T-cell (primary cell): ENCODE results near the gene OGFRL1. TPM values are rescaled to one million over a fixed set of nuclear protein-coding genes. Genes with fewer than 3 reads are reported as not detected.

ENCODE experiments used
- ATAC-seq, 4 experiments: fragments of 200-7000 bp in 3 of 4; fragments of 150-1000 bp in 1 of 4; cut with Tn5 transposase; replicated peaks in 1 of 4; 1 replicate in 3 of 4; 2 replicates in 1 of 4; pipeline ENCODE4 v1.10.0; 2021; ENCODE audit warnings: moderate library complexity in 3 of 4, mild to moderate bottlenecking in 2 of 4, moderate number of reproducible peaks in 1 of 4
- CTCF ChIA-PET, 2 donors: fragments of 300-600 bp; sonication (Branson Sonifier 250); formaldehyde crosslinking; loops; one replicate each; lab custom pipeline; 2022; ENCODE audit warnings: antibody characterized with exemption in 2 of 2; lab: Charles Lee
- POLR2A ChIA-PET, 2 donors: fragments of 300-600 bp; sonication (Branson Sonifier 250); formaldehyde crosslinking; loops; one replicate each; lab custom pipeline; 2022; ENCODE audit warnings: antibody characterized with exemption in 2 of 2; lab: Charles Lee
- DNase-seq, 35 experiments: peaks; one replicate each; pipeline versions ENCODE4 v3.0.0 to v3.0.0-alpha.2; 2013 to 2023
- H3K27ac ChIP-seq: one replicate; pipeline ENCODE4 v1.5.1; 2013; ENCODE audit warnings: low read length
- H3K27me3 ChIP-seq, 2 experiments: replicated peaks in 1 of 2; 1 replicate in 1 of 2; 2 replicates in 1 of 2; pipeline versions ENCODE4 v1.6.1 to v1.7.0; 2013; ENCODE audit warnings: low read length in 1 of 2, mixed read lengths in 1 of 2; ENCODE audit not compliant: control insufficient read depth in 2 of 2, insufficient read depth in 2 of 2; ENCODE audit errors: extremely low read depth in 1 of 2
- H3K36me3 ChIP-seq, 2 donors: 1 replicate in 1 of 2; 2 replicates in 1 of 2; pipeline versions ENCODE4 v1.6.1 to v1.7.0; 2013; ENCODE audit warnings: low read length in 1 of 2; ENCODE audit not compliant: control insufficient read depth in 2 of 2, insufficient read depth in 1 of 2; ENCODE audit errors: extremely low read depth in 1 of 2
- H3K4me1 ChIP-seq, 2 experiments: 1 replicate in 1 of 2; 2 replicates in 1 of 2; pipeline versions ENCODE4 v1.6.1 to v1.7.0; 2013; ENCODE audit warnings: low read length in 2 of 2, mixed read lengths in 1 of 2; ENCODE audit not compliant: insufficient read depth in 2 of 2, control insufficient read depth in 1 of 2; ENCODE audit errors: extremely low read depth in 1 of 2
- H3K4me3 ChIP-seq, 2 donors: 1 replicate in 1 of 2; 2 replicates in 1 of 2; pipeline versions ENCODE4 v1.5.1 to v1.7.0; 2013; ENCODE audit warnings: mild to moderate bottlenecking in 2 of 2, low read length in 1 of 2, moderate library complexity in 1 of 2; ENCODE audit not compliant: control insufficient read depth in 1 of 2; ENCODE audit errors: extremely low read depth in 1 of 2
- H3K9me3 ChIP-seq: 2 replicates; pipeline ENCODE4 v1.7.0; 2013
- H3K27ac Mint-ChIP-seq, 2 donors: one replicate each; pipeline ENCODE4 v1.8.0; 2020 to 2021; ENCODE audit warnings: mild to moderate bottlenecking in 2 of 2, mixed read lengths in 2 of 2
- H3K27me3 Mint-ChIP-seq, 2 donors: one replicate each; pipeline ENCODE4 v1.8.0; 2021 to 2022; ENCODE audit warnings: mixed read lengths in 2 of 2
- H3K36me3 Mint-ChIP-seq: one replicate; pipeline ENCODE4 v1.8.0; 2021; ENCODE audit warnings: mixed read lengths
- H3K4me1 Mint-ChIP-seq, 3 donors: one replicate each; pipeline ENCODE4 v1.8.0; 2020 to 2022; ENCODE audit warnings: mixed read lengths in 3 of 3, mild to moderate bottlenecking in 1 of 3
- H3K4me3 Mint-ChIP-seq, 3 donors: one replicate each; pipeline ENCODE4 v1.8.0; 2020 to 2022; ENCODE audit warnings: mild to moderate bottlenecking in 3 of 3, mixed read lengths in 3 of 3, moderate library complexity in 3 of 3
- H3K9me3 Mint-ChIP-seq, 3 donors: one replicate each; pipeline ENCODE4 v1.8.0; 2020 to 2022; ENCODE audit warnings: mixed read lengths in 3 of 3
- WGBS: methylation state at CpG from one replicate; pipeline ENCODE4 v1.1.5; 2013; ENCODE audit warnings: missing lambda C conversion rate; ENCODE audit not compliant: insufficient coverage; 5-methylcytosine and 5-hydroxymethylcytosine counted together
- total RNA-seq, 35 experiments: library from RNA in 6 of 35; stranded (reverse) in 6 of 35; fragments of 120-200 nt in 1 of 35; gene quantifications; one replicate each; pipeline versions ENCODE4 v1.2.1 to v1.2.4 and lab custom pipeline; 2013 to 2026

The OGFRL1 gene
- total RNA-seq, 5 donors from 2014 or later (not counting 1 experiment from before 2014, with no cell fraction given): 7.3 to 10.0 (median 8.2) TPM

GRCh38 chr6:71289802-71290175 is 1.2 kb downstream of the OGFRL1 start:
- H3K4me3 ChIP-seq: peak overlapping the region; percentile 46 to 58
- no CpG with 5 or more reads among the region's 5 CpGs for WGBS
- peak overlapping the region in 1 of 2 donors; percentile 40 for H3K27ac Mint-ChIP-seq
- H3K4me1 Mint-ChIP-seq: peaks cover 39 to 46% (median 44%) of the 10 kb centered on the region in 3 donors
- peaks cover 0 to 5% of the 10 kb centered on the region in 2 donors for H3K36me3 ChIP-seq
- no peaks in the 10 kb centered on the region for H3K9me3 Mint-ChIP-seq
- peaks cover 15% of the 10 kb centered on the region for H3K36me3 Mint-ChIP-seq
- POLR2A ChIA-PET: no interaction called here
- H3K9me3 ChIP-seq: no peaks in the 10 kb centered on the region
- CTCF ChIA-PET: no interaction called here
- ATAC-seq (no peak), DNase-seq (no peak)
- H3K4me1 ChIP-seq: peaks cover 2 to 23% of the 10 kb centered on the region in 2 experiments
- no peak overlapping the region for H3K27ac ChIP-seq
- H3K27me3 ChIP-seq: no peaks in the 10 kb centered on the region
- H3K27me3 Mint-ChIP-seq: no peaks in the 10 kb centered on the region
- H3K4me3 Mint-ChIP-seq: peak overlapping the region; percentile 75 to 82 (median 77)

GRCh38 chr6:71290611-71291010 is 2.0 kb downstream of the OGFRL1 start:
- POLR2A ChIA-PET: no interaction called here
- H3K27ac Mint-ChIP-seq: no peak overlapping the region

GRCh38 chr6:71292001-71292400 is 3.4 kb downstream of the OGFRL1 start:
- H3K9me3 ChIP-seq: no peaks in the 10 kb centered on the region
- H3K36me3 Mint-ChIP-seq: peaks cover 29% of the 10 kb centered on the region
- H3K27ac ChIP-seq: no peak overlapping the region
- DNase-seq (no peak), ATAC-seq (no peak)
- no peak overlapping the region for H3K4me3 ChIP-seq
- H3K9me3 Mint-ChIP-seq: no peaks in the 10 kb centered on the region
- H3K27me3 Mint-ChIP-seq: no peaks in the 10 kb centered on the region
- no peak overlapping the region for H3K27ac Mint-ChIP-seq
- peaks cover 0 to 24% of the 10 kb centered on the region in 2 donors for H3K36me3 ChIP-seq
- WGBS: 54% methylated on average over 2 of the region's 4 CpGs
- POLR2A ChIA-PET: no interaction called here
- CTCF ChIA-PET: no interaction called here
- peaks cover 39 to 41% (median 41%) of the 10 kb centered on the region in 3 donors for H3K4me1 Mint-ChIP-seq
- H3K4me3 Mint-ChIP-seq: no peak overlapping the region
- H3K27me3 ChIP-seq: no peaks in the 10 kb centered on the region
- peaks cover 2 to 21% of the 10 kb centered on the region in 2 experiments for H3K4me1 ChIP-seq

More at GRCh38 chr6:71290611-71291010, 2.0 kb downstream of the OGFRL1 start:
- Mint-ChIP-seq H3K36me3 (peaks cover 22% of the 10 kb centered on the region), H3K4me3 (peak overlapping the region; percentile 75 to 82 (median 77)), H3K27me3 (no peaks in the 10 kb centered on the region), H3K4me1 (peaks cover 39 to 46% (median 44%) of the 10 kb centered on the region in 3 donors), H3K9me3 (no peaks in the 10 kb centered on the region)
- Histone ChIP-seq H3K27me3 (no peaks in the 10 kb centered on the region), H3K9me3 (no peaks in the 10 kb centered on the region), H3K36me3 (peaks cover 0 to 11% of the 10 kb centered on the region in 2 donors), H3K4me3 (no peak overlapping the region), H3K4me1 (peaks cover 2 to 23% of the 10 kb centered on the region in 2 experiments), H3K27ac (no peak overlapping the region)
- ATAC-seq (no peak), DNase-seq (no peak)
- no CpG with 5 or more reads among the region's 2 CpGs for WGBS
- CTCF ChIA-PET: no interaction called here

GRCh38 chr6:71294121-71294523 is 5.5 kb downstream of the OGFRL1 start:
- H3K27me3 Mint-ChIP-seq: no peaks in the 10 kb centered on the region
- Histone ChIP-seq H3K27ac (no peak overlapping the region), H3K27me3 (no peaks in the 10 kb centered on the region), H3K4me3 (no peak overlapping the region), H3K9me3 (no peaks in the 10 kb centered on the region), H3K36me3 (peaks cover 0 to 27% of the 10 kb centered on the region in 2 donors), H3K4me1 (peaks cover 0 to 10% of the 10 kb centered on the region in 2 experiments)
- H3K36me3 Mint-ChIP-seq: peaks cover 38% of the 10 kb centered on the region
- ChIA-PET CTCF (no interaction called here), POLR2A (interaction anchor here (0.6 to 1.0 kb wide), 2 partner anchors 13 to 66 kb away, joined by 3 to 4 read pairs; no protein-coding TSS in a partner anchor)
- ATAC-seq (no peak), DNase-seq (no peak)
- peaks cover 28 to 29% (median 29%) of the 10 kb centered on the region in 3 donors for H3K4me1 Mint-ChIP-seq
- H3K27ac Mint-ChIP-seq: no peak overlapping the region
- no peaks in the 10 kb centered on the region for H3K9me3 Mint-ChIP-seq
- 67% methylated on average over 1 of the region's 1 CpG for WGBS
- H3K4me3 Mint-ChIP-seq: no peak overlapping the region

- no peak for DNase-seq
- no peak overlapping the region for H3K4me3 Mint-ChIP-seq
Observed at GRCh38 chr6:71298459-71298858, 9.8 kb downstream of the OGFRL1 start.

GRCh38 chr6:71299541-71300470 is 11.2 kb downstream of the OGFRL1 start:
- no peaks in the 10 kb centered on the region for H3K4me1 ChIP-seq
- POLR2A ChIA-PET: no interaction called here
- ATAC-seq: no peak
- no peaks in the 10 kb centered on the region for H3K9me3 Mint-ChIP-seq
- H3K27ac ChIP-seq: no peak overlapping the region
- no peak overlapping the region for H3K4me3 Mint-ChIP-seq
- H3K27me3 ChIP-seq: no peaks in the 10 kb centered on the region
- H3K4me3 ChIP-seq: no peak overlapping the region
- H3K36me3 Mint-ChIP-seq: peaks cover 42% of the 10 kb centered on the region
- no peak for DNase-seq
- no peak overlapping the region for H3K27ac Mint-ChIP-seq
- no peaks in the 10 kb centered on the region for H3K27me3 Mint-ChIP-seq
- CTCF ChIA-PET: no interaction called here
- peaks cover 0 to 22% of the 10 kb centered on the region in 2 donors for H3K36me3 ChIP-seq
- no peaks in the 10 kb centered on the region for H3K4me1 Mint-ChIP-seq
- no peaks in the 10 kb centered on the region for H3K9me3 ChIP-seq

More at GRCh38 chr6:71298459-71298858, 9.8 kb downstream of the OGFRL1 start:
- Histone ChIP-seq H3K4me1 (no peaks in the 10 kb centered on the region), H3K9me3 (no peaks in the 10 kb centered on the region), H3K36me3 (peaks cover 0 to 27% of the 10 kb centered on the region in 2 donors), H3K4me3 (no peak overlapping the region), H3K27me3 (no peaks in the 10 kb centered on the region), H3K27ac (no peak overlapping the region)
- Mint-ChIP-seq H3K9me3 (no peaks in the 10 kb centered on the region), H3K36me3 (peaks cover 52% of the 10 kb centered on the region), H3K27ac (no peak overlapping the region), H3K27me3 (no peaks in the 10 kb centered on the region), H3K4me1 (no peaks in the 10 kb centered on the region)
- ChIA-PET POLR2A (no interaction called here), CTCF (interaction anchor here (0.5 to 0.7 kb wide), 2 partner anchors 944 to 1631 kb away, joined by 3 read pairs; no protein-coding TSS in a partner anchor)
- no CpG with 5 or more reads among the region's 1 CpG for WGBS
- ATAC-seq: no peak
